HEK293 (cell line): ENCODE measurements around the gene PSRC1.

Experiments
- BCL11A ChIP-seq: fragments of 450-650 bp; formaldehyde crosslinking; IDR thresholded peaks from 2 replicates; pipeline ENCODE4 v1.5.1; 2016; ENCODE audit warnings: low read depth, missing biosample characterization, missing genetic modification characterization
- SCRT2 ChIP-seq: fragments of 450-650 bp; formaldehyde crosslinking; IDR thresholded peaks from 2 replicates; pipeline ENCODE4 v1.5.1; 2016; ENCODE audit warnings: missing biosample characterization, missing genetic modification characterization
- ZBTB48 ChIP-seq: fragments of 450-650 bp; formaldehyde crosslinking; IDR thresholded peaks from 2 replicates; pipeline ENCODE4 v1.5.1; 2016; ENCODE audit warnings: missing biosample characterization, missing genetic modification characterization
- ZEB2 ChIP-seq: fragments of 450-650 bp; formaldehyde crosslinking; IDR thresholded peaks from 2 replicates; pipeline ENCODE4 v1.5.1; 2016; ENCODE audit warnings: missing biosample characterization, missing genetic modification characterization
- ZFP69B ChIP-seq: fragments of 450-650 bp; formaldehyde crosslinking; IDR thresholded peaks from 2 replicates; pipeline ENCODE4 v1.5.1; 2016; ENCODE audit warnings: missing biosample characterization, missing genetic modification characterization
- ZNF146 ChIP-seq: fragments of 450-650 bp; formaldehyde crosslinking; IDR thresholded peaks from 2 replicates; pipeline ENCODE4 v1.5.1; 2016; ENCODE audit warnings: missing biosample characterization, missing genetic modification characterization
- ZNF24 ChIP-seq: fragments of 450-650 bp; formaldehyde crosslinking; IDR thresholded peaks from 2 replicates; pipeline ENCODE4 v1.5.1; 2016; ENCODE audit warnings: missing biosample characterization, missing genetic modification characterization
- ZNF302 ChIP-seq: fragments of 450-650 bp; formaldehyde crosslinking; IDR thresholded peaks from 2 replicates; pipeline ENCODE4 v1.5.1; 2016; ENCODE audit warnings: missing biosample characterization, missing genetic modification characterization, low read depth
- ZNF571 ChIP-seq: fragments of 450-650 bp; formaldehyde crosslinking; IDR thresholded peaks from 2 replicates; pipeline ENCODE4 v1.5.0; 2017; ENCODE audit warnings: missing biosample characterization, missing genetic modification characterization
- ZNF670 ChIP-seq: fragments of 450-650 bp; formaldehyde crosslinking; IDR thresholded peaks from 2 replicates; pipeline ENCODE4 v1.5.1; 2016; ENCODE audit warnings: missing biosample characterization, missing genetic modification characterization, low read depth
- TF ChIP-seq, protein P1 (sequence below): fragments of 450-650 bp; formaldehyde crosslinking; IDR thresholded peaks from 2 replicates; pipeline ENCODE4 v1.5.1; 2016; ENCODE audit warnings: missing biosample characterization, missing genetic modification characterization
- TF ChIP-seq, protein P2 (sequence below): fragments of 450-650 bp; formaldehyde crosslinking; conservative IDR thresholded peaks from 2 replicates; pipeline ENCODE4 v1.5.1; 2016; ENCODE audit warnings: low read depth, missing biosample characterization, missing genetic modification characterization
- TF ChIP-seq, protein P3 (sequence below): fragments of 450-650 bp; formaldehyde crosslinking; IDR thresholded peaks from 2 replicates; pipeline ENCODE4 v1.5.1; 2016; ENCODE audit warnings: missing biosample characterization, missing genetic modification characterization
- TF ChIP-seq, protein P4 (sequence below): fragments of 450-650 bp; IDR thresholded peaks from 2 replicates; pipeline ENCODE4 v1.5.1; 2018; ENCODE audit warnings: missing biosample characterization, missing genetic modification characterization
- TF ChIP-seq, protein P5 (sequence below): fragments of 450-650 bp; formaldehyde crosslinking; IDR thresholded peaks from 2 replicates; pipeline ENCODE4 v1.5.1; 2016; ENCODE audit warnings: missing biosample characterization, missing genetic modification characterization, low read depth
- TF ChIP-seq, protein P6 (sequence below): fragments of 450-650 bp; formaldehyde crosslinking; IDR thresholded peaks from 2 replicates; pipeline ENCODE4 v1.5.1; 2017; ENCODE audit warnings: missing biosample characterization, missing genetic modification characterization

Gene PSRC1

DNA sequence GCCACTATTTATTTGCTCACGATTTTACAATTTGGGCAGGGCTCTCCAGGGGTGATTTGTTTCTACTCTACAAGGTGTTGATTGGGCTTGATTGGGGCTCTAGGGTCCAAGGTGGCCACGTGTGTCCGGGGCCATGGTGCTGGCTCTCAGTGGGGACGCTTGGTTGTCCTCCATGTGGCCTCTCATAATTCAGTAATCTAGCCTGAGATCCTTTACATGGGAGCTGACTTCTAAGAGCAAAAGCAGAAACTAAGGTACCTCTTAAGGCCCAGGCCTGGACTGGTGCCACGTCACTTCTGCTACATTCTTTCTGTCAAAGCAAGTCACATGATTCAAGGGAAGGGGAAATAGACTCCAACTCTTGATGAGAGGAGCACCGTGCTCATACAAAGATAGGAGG is 8.1 kb upstream of the PSRC1 start (continued):
- TF ChIP-seq, protein P1, sequence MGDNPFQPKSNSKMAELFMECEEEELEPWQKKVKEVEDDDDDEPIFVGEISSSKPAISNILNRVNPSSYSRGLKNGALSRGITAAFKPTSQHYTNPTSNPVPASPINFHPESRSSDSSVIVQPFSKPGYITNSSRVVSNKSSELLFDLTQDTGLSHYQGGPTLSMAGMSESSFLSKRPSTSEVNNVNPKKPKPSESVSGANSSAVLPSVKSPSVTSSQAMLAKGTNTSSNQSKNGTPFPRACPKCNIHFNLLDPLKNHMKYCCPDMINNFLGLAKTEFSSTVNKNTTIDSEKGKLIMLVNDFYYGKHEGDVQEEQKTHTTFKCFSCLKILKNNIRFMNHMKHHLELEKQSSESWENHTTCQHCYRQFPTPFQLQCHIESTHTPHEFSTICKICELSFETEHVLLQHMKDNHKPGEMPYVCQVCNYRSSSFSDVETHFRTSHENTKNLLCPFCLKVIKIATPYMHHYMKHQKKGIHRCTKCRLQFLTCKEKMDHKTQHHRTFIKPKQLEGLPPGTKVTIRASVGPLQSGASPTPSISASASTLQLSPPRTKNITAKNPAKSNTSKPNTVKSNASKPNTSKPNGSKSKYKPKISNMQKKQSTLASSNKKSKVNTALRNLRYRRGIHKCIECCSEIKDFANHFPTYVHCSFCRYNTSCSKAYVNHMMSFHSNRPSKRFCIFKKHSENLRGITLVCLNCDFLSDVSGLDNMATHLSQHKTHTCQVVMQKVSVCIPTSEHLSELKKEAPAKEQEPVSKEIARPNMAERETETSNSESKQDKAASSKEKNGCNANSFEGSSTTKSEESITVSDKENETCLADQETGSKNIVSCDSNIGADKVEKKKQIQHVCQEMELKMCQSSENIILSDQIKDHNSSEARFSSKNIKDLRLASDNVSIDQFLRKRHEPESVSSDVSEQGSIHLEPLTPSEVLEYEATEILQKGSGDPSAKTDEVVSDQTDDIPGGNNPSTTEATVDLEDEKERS (tag by site-specific recombination), result no peak
- TF ChIP-seq, protein P2, sequence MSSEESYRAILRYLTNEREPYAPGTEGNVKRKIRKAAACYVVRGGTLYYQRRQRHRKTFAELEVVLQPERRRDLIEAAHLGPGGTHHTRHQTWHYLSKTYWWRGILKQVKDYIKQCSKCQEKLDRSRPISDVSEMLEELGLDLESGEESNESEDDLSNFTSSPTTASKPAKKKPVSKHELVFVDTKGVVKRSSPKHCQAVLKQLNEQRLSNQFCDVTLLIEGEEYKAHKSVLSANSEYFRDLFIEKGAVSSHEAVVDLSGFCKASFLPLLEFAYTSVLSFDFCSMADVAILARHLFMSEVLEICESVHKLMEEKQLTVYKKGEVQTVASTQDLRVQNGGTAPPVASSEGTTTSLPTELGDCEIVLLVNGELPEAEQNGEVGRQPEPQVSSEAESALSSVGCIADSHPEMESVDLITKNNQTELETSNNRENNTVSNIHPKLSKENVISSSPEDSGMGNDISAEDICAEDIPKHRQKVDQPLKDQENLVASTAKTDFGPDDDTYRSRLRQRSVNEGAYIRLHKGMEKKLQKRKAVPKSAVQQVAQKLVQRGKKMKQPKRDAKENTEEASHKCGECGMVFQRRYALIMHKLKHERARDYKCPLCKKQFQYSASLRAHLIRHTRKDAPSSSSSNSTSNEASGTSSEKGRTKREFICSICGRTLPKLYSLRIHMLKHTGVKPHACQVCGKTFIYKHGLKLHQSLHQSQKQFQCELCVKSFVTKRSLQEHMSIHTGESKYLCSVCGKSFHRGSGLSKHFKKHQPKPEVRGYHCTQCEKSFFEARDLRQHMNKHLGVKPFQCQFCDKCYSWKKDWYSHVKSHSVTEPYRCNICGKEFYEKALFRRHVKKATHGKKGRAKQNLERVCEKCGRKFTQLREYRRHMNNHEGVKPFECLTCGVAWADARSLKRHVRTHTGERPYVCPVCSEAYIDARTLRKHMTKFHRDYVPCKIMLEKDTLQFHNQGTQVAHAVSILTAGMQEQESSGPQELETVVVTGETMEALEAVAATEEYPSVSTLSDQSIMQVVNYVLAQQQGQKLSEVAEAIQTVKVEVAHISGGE (tag by site-specific recombination), result no peak
- TF ChIP-seq BCL11A (tag by site-specific recombination) (no peak), SCRT2 (no peak), ZNF146 (tag by site-specific recombination) (no peak), ZEB2 (tag by site-specific recombination) (no peak), ZNF670 (tag by site-specific recombination) (no peak), ZFP69B (tag by site-specific recombination) (no peak), ZNF24 (tag by site-specific recombination) (no peak), ZBTB48 (tag by site-specific recombination) (no peak), ZNF302 (tag by site-specific recombination) (no peak), ZNF571 (tag by site-specific recombination) (no peak)
- TF ChIP-seq, protein P3, sequence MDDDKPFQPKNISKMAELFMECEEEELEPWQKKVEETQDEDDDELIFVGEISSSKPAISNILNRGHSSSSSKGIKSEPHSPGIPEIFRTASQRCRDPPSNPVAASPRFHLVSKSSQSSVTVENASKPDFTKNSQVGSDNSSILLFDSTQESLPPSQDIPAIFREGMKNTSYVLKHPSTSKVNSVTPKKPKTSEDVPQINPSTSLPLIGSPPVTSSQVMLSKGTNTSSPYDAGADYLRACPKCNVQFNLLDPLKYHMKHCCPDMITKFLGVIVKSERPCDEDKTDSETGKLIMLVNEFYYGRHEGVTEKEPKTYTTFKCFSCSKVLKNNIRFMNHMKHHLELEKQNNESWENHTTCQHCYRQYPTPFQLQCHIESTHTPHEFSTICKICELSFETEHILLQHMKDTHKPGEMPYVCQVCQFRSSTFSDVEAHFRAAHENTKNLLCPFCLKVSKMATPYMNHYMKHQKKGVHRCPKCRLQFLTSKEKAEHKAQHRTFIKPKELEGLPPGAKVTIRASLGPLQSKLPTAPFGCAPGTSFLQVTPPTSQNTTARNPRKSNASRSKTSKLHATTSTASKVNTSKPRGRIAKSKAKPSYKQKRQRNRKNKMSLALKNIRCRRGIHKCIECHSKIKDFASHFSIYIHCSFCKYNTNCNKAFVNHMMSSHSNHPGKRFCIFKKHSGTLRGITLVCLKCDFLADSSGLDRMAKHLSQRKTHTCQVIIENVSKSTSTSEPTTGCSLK (tag by site-specific recombination), result no peak
- TF ChIP-seq, protein P4, sequence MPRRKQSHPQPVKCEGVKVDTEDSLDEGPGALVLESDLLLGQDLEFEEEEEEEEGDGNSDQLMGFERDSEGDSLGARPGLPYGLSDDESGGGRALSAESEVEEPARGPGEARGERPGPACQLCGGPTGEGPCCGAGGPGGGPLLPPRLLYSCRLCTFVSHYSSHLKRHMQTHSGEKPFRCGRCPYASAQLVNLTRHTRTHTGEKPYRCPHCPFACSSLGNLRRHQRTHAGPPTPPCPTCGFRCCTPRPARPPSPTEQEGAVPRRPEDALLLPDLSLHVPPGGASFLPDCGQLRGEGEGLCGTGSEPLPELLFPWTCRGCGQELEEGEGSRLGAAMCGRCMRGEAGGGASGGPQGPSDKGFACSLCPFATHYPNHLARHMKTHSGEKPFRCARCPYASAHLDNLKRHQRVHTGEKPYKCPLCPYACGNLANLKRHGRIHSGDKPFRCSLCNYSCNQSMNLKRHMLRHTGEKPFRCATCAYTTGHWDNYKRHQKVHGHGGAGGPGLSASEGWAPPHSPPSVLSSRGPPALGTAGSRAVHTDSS, result no peak
- TF ChIP-seq, protein P5, sequence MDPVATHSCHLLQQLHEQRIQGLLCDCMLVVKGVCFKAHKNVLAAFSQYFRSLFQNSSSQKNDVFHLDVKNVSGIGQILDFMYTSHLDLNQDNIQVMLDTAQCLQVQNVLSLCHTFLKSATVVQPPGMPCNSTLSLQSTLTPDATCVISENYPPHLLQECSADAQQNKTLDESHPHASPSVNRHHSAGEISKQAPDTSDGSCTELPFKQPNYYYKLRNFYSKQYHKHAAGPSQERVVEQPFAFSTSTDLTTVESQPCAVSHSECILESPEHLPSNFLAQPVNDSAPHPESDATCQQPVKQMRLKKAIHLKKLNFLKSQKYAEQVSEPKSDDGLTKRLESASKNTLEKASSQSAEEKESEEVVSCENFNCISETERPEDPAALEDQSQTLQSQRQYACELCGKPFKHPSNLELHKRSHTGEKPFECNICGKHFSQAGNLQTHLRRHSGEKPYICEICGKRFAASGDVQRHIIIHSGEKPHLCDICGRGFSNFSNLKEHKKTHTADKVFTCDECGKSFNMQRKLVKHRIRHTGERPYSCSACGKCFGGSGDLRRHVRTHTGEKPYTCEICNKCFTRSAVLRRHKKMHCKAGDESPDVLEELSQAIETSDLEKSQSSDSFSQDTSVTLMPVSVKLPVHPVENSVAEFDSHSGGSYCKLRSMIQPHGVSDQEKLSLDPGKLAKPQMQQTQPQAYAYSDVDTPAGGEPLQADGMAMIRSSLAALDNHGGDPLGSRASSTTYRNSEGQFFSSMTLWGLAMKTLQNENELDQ (tag by site-specific recombination), result no peak
- TF ChIP-seq, protein P6, sequence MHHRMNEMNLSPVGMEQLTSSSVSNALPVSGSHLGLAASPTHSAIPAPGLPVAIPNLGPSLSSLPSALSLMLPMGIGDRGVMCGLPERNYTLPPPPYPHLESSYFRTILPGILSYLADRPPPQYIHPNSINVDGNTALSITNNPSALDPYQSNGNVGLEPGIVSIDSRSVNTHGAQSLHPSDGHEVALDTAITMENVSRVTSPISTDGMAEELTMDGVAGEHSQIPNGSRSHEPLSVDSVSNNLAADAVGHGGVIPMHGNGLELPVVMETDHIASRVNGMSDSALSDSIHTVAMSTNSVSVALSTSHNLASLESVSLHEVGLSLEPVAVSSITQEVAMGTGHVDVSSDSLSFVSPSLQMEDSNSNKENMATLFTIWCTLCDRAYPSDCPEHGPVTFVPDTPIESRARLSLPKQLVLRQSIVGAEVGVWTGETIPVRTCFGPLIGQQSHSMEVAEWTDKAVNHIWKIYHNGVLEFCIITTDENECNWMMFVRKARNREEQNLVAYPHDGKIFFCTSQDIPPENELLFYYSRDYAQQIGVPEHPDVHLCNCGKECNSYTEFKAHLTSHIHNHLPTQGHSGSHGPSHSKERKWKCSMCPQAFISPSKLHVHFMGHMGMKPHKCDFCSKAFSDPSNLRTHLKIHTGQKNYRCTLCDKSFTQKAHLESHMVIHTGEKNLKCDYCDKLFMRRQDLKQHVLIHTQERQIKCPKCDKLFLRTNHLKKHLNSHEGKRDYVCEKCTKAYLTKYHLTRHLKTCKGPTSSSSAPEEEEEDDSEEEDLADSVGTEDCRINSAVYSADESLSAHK (tag by site-specific recombination), result no peak
